ENCODE measurements around the gene TTC9C. TPM values are rescaled to one million over a fixed set of nuclear protein-coding genes. Genes with fewer than 3 reads are reported as not detected.
"Not testable (repeated sequence)": the region's sequence is repeated elsewhere in the genome, so short reads cannot be mapped to it uniquely, and the experiment has no call there.

The TTC9C gene
- total and polyA plus RNA-seq, 2 of the 13 experiments (the other 11 are each of a cell fraction or from before 2014, with no cell fraction given), result 28.0 to 36.4 TPM

GRCh38 chr11:62702246-62702645 lies 26.0 kb upstream of the TTC9C start (continued):
- no peak for TF ChIP-seq AHDC1 (CRISPR knock-in tag; IDR thresholded peaks at IDR 0.05; ENCODE audit: borderline replicate concordance)
- TF ChIP-seq, protein P1, sequence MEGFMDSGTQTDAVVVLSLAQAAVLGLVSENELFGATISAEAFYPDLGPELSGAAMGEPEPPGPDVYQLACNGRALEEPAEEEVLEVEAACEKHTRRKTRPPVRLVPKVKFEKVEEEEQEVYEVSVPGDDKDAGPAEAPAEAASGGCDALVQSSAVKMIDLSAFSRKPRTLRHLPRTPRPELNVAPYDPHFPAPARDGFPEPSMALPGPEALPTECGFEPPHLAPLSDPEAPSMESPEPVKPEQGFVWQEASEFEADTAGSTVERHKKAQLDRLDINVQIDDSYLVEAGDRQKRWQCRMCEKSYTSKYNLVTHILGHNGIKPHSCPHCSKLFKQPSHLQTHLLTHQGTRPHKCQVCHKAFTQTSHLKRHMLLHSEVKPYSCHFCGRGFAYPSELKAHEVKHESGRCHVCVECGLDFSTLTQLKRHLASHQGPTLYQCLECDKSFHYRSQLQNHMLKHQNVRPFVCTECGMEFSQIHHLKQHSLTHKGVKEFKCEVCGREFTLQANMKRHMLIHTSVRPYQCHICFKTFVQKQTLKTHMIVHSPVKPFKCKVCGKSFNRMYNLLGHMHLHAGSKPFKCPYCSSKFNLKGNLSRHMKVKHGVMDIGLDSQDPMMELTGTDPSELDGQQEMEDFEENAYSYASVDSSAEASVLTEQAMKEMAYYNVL (CRISPR knock-in tag; IDR thresholded peaks at IDR 0.05; ENCODE audit: borderline replicate concordance), result no peak

DNA sequence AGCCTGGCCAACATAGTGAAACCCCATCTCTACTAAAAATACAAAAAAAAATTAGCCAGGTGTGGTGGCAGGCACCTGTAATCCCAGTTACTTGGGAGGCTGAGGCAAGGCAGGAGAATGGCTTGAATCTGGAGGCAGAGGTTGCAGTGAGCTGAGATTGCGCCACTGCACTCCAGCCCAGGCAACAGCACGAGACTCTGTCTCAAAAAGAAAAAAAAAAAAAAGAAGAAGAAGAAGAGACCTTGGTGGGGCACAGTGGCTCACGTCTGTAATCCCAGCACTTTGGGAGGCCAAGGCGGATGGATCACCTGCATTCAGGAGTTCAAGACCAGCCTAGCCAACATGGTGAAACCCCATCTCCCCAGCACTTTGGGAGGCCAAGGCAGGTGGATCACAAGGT lies 24.4 kb upstream of the TTC9C start:
- H3K27ac ChIP-seq (ENCODE audit: extremely low read length, insufficient read depth, low read length); H3K9ac ChIP-seq (ENCODE audit: insufficient read depth, low read depth, low read length); H3K4me3 ChIP-seq (replicated peaks in 1 of 3; ENCODE audit: insufficient read depth in 1 of 3, low read depth in 2 of 3, low read length in 3 of 3); H3K9me3 ChIP-seq (ENCODE audit: low read length); H3K79me2 ChIP-seq (ENCODE audit: insufficient read depth, low read length); DNase-seq (ENCODE audit: low spot score); H2AFZ ChIP-seq (ENCODE audit: low read length); FAIRE-seq; intact Hi-C loops (cut with micrococcal nuclease; ENCODE audit: unreplicated experiment); ATAC-seq; H3K4me2 ChIP-seq (ENCODE audit: low read depth, low read length); CTCF ChIA-PET (ENCODE audit: low intra/inter-chr PET ratio, low total read pairs); H3K27me3 ChIP-seq (ENCODE audit: control insufficient read depth in 1 of 2, insufficient read depth in 2 of 2, low read length in 2 of 2); H4K20me1 ChIP-seq (ENCODE audit: insufficient read depth, low read length); POLR2A ChIA-PET; BruUV-seq (replicated peaks): not testable (repeated sequence)
- peaks cover 18% of the 10 kb centered on the region for H3K4me1 ChIP-seq (ENCODE audit: insufficient read depth, low read length)
- in situ Hi-C loops (cut with HindIII; ENCODE audit: extremely low pct_ligation_motif_present, low pct_unique_long_range_greater_than_20kb), result loop anchor here (10.0 kb wide), 1 partner anchor 309 kb away; no protein-coding TSS in a partner anchor
- WGBS (ENCODE audit: low lambda C conversion rate), result 98% methylated on average over 4 of the region's 4 CpGs
- H3K36me3 ChIP-seq (replicated peaks in 1 of 2; ENCODE audit: control insufficient read depth in 1 of 2, insufficient read depth in 2 of 2, low read length in 2 of 2), result peaks cover 5 to 13% of the 10 kb centered on the region in 2 experiments
